Cardiac fibroblast (primary cell): Measurements from ENCODE around the gene PLIN5.
"Not testable (repeated sequence)": the region's sequence is repeated elsewhere in the genome, so short reads cannot be mapped to it uniquely, and the experiment has no call there.

Experiments used
- DNase-seq, 2 donors: peaks; one replicate each; pipeline versions ENCODE4 v3.0.0 to v3.0.0-alpha.2; 2010; ENCODE audit warnings: low read depth in 2 of 2
- H3K4me3 ChIP-seq, 2 donors: replicated peaks in 1 of 2; 1 replicate in 1 of 2; 2 replicates in 1 of 2; pipeline ENCODE4 v1.5.1; 2011; ENCODE audit warnings: low read depth in 2 of 2, low read length in 2 of 2, mild to moderate bottlenecking in 2 of 2, moderate library complexity in 1 of 2
- CTCF ChIP-seq: IDR thresholded peaks from one replicate; pipeline ENCODE4 v1.5.1; 2011; ENCODE audit warnings: low read depth, mild to moderate bottlenecking, low read length, inconsistent platforms

The PLIN5 gene

GRCh38 chr19:4533835-4534424 is 1.1 kb downstream of the PLIN5 start:
- H3K4me3 ChIP-seq: no peak overlapping the region
- DNase-seq: no peak
- TF ChIP-seq CTCF: no peak

DNA sequence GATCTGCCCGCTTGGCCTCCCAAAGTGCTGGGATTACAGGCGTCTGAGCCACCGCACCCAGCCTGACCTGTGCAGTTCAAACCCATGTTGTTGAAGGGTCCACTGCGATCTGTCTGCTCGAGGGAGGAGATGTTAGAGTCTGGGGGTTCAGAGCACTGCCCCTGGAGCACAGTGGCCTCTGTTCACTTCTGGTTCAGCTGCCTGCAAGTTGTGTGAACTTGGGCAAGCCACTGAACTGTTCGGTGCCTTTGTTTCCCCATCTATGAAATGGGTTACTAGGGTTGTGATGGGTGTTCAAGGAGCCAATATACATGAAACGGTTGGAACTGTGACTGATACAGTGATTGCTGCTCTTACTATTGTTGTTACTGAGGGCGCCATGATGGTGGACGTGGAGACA is 1.7 kb downstream of the PLIN5 start:
- DNase-seq: no peak
- no peak for TF ChIP-seq CTCF

DNA sequence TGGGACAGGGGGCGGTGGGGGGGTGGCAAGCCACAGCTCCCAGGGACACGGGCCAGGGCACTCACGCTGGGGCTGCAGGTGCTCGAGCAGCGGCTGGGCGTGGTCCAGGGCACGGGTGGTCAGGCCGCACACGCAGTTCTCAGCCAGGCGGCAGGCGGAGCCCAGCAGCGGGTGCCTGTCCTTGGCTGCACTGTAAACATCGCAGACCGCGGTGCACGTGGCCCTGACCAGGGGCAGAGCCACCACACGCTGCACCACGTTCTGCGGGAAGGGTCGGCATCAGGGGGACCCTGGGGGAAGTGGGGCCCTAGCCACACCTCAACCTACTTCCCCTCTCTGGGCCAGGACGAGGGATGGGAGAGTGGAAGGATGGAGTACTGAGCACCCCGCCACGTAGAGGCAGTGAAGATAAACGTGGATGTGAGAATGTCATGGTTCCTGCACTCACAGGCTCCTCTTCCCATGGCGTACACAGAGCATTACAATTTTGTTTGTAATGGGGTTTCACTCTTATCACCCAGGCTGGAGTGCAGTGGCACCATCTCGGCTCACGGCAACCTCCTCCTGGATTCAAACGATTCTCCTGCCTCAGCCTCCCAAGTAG is 3.4 kb downstream of the PLIN5 start:
- DNase-seq: no peak
- no peak overlapping the region for H3K4me3 ChIP-seq
- TF ChIP-seq CTCF: no peak

More for the DNA sequence above, 1.7 kb downstream of the PLIN5 start:
- H3K4me3 ChIP-seq: no peak overlapping the region

- DNase-seq: no peak
- no peak for TF ChIP-seq CTCF
Measured at GRCh38 chr19:4529924-4530522, 5.0 kb downstream of the PLIN5 start.

GRCh38 chr19:4528843-4529242 is 6.2 kb downstream of the PLIN5 start:
- H3K4me3 ChIP-seq: no peak overlapping the region
- no peak for TF ChIP-seq CTCF
- DNase-seq: no peak

More at GRCh38 chr19:4529924-4530522, 5.0 kb downstream of the PLIN5 start:
- no peak overlapping the region for H3K4me3 ChIP-seq

DNA sequence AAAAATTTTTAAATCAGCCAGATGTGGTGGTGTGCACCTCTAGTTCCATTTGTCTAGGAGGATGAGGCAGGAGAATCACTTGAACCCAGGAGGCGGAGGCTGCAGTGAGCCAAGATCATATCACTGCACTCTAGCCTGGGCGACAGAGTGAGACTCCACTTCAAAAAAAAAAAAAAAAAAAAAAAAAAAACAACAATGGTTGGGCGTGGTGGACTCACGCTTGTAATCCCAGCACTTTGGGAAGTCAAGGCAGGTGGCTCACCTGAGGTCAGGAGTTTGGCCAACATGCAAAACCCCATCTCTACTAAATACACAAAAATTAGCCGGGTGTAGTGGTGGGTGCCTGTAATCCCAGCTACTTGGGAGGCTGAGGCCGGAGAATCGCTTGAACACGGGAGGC is 7.6 kb downstream of the PLIN5 start:
- H3K4me3 ChIP-seq, DNase-seq: not testable (repeated sequence)

DNA sequence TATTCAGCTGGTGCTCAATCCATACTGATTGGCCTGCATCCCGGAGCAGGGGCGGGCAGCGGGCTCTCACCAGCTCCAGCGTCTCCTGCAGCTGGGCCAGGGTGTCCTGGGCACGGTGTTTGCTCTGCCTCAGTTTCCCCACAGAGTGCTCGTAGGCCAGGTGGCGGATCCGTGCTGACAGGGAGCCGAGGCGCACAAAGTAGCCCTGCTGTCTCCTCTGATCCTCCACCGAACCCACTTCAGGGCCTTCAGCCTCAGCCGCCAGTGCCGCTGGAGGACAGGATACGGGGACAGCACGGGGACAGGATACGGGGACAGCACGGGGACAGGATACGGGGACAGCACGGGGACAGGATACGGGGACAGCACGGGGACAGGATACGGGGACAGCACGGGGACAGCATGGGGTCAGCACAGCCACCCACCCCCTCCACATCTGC is 9.4 kb downstream of the PLIN5 start:
- H3K4me3 ChIP-seq: no peak overlapping the region
- DNase-seq: no peak

More for the DNA sequence above, 9.4 kb downstream of the PLIN5 start:
- TF ChIP-seq CTCF: no peak
